HG03066 (cell line): Measurements from ENCODE around the gene AKAP1.

ENCODE experiments used
- ATAC-seq: cut with Tn5 transposase; IDR thresholded peaks from one replicate; pipeline ENCODE4 v1.9.1; 2021; ENCODE audit warnings: low read depth; ENCODE audit not compliant: unreplicated experiment

Gene AKAP1

GRCh38 chr17:57124053-57124452 is 39.0 kb downstream of the AKAP1 start:
- no peak for ATAC-seq

GRCh38 chr17:57125406-57125805 is 40.4 kb downstream of the AKAP1 start:
- ATAC-seq = no peak

GRCh38 chr17:57125866-57126265 is 40.8 kb downstream of the AKAP1 start:
- no peak for ATAC-seq

GRCh38 chr17:57130708-57131461 is 45.8 kb downstream of the AKAP1 start:
- ATAC-seq = no peak

- no peak for ATAC-seq
Observed at GRCh38 chr17:57132663-57133062, 47.6 kb downstream of the AKAP1 start.

GRCh38 chr17:57133486-57133885 is 48.4 kb downstream of the AKAP1 start:
- ATAC-seq = no peak

GRCh38 chr17:57135026-57135788 is 50.2 kb downstream of the AKAP1 start:
- ATAC-seq = no peak

GRCh38 chr17:57135789-57136291 is 50.8 kb downstream of the AKAP1 start:
- no peak for ATAC-seq

GRCh38 chr17:57136355-57136754 is 51.3 kb downstream of the AKAP1 start:
- no peak for ATAC-seq

- no peak for ATAC-seq
Observed at GRCh38 chr17:57138030-57138911, 53.2 kb downstream of the AKAP1 start.

GRCh38 chr17:57138956-57139576 is 54.0 kb downstream of the AKAP1 start:
- ATAC-seq = no peak

GRCh38 chr17:57140316-57140715 is 55.3 kb downstream of the AKAP1 start:
- ATAC-seq = no peak

GRCh38 chr17:57142925-57143324 is 57.9 kb downstream of the AKAP1 start:
- ATAC-seq = no peak

- no peak for ATAC-seq
Observed at GRCh38 chr17:57143361-57143760, 58.3 kb downstream of the AKAP1 start.

- ATAC-seq = no peak
Observed at GRCh38 chr17:57143919-57144318, 58.9 kb downstream of the AKAP1 start.

- ATAC-seq = no peak
Observed at GRCh38 chr17:57144567-57144966, 59.5 kb downstream of the AKAP1 start.

- no peak for ATAC-seq
Observed at GRCh38 chr17:57145347-57145746, 60.3 kb downstream of the AKAP1 start.

GRCh38 chr17:57146273-57146672 is 61.2 kb downstream of the AKAP1 start:
- no peak for ATAC-seq

GRCh38 chr17:57151798-57152197 is 66.8 kb downstream of the AKAP1 start:
- no peak for ATAC-seq

- ATAC-seq = no peak
Observed at GRCh38 chr17:57152967-57153528, 68.0 kb downstream of the AKAP1 start.
